H9 (cell line): Measurements from ENCODE around the gene PDHB. TPM values are rescaled to one million over a fixed set of nuclear protein-coding genes. Genes with fewer than 3 reads are reported as not detected.

Experiments used
- DNase-seq: peaks from one replicate; pipeline ENCODE4 v3.0.0-alpha.2; 2017
- H2AFZ ChIP-seq: one replicate; pipeline ENCODE4 v1.6.1; 2013; ENCODE audit warnings: mild to moderate bottlenecking, low read length, control low read depth, moderate library complexity
- H2AK5ac ChIP-seq: 2 replicates; pipeline ENCODE4 v1.6.1; 2013; ENCODE audit warnings: low read length, control low read depth, mixed read lengths; ENCODE audit not compliant: insufficient read length
- H2BK120ac ChIP-seq: one replicate; pipeline ENCODE4 v1.6.1; 2013; ENCODE audit warnings: low read depth, mild to moderate bottlenecking, low read length, control low read depth, inconsistent platforms; ENCODE audit not compliant: poor library complexity, severe bottlenecking
- H2BK12ac ChIP-seq: 2 replicates; pipeline ENCODE4 v1.6.1; 2013; ENCODE audit warnings: low read length, control low read depth, mixed read lengths, low read depth; ENCODE audit not compliant: insufficient read length
- H2BK15ac ChIP-seq: 2 replicates; pipeline ENCODE4 v1.6.1; 2013; ENCODE audit warnings: low read depth, low read length, control low read depth
- H2BK20ac ChIP-seq: one replicate; pipeline ENCODE4 v1.6.1; 2013; ENCODE audit warnings: low read depth, mild to moderate bottlenecking, low read length, control low read depth, inconsistent platforms; ENCODE audit not compliant: poor library complexity, severe bottlenecking
- H2BK5ac ChIP-seq: 2 replicates; pipeline ENCODE4 v1.6.1; 2013; ENCODE audit warnings: low read length, control low read depth, mixed read lengths; ENCODE audit not compliant: insufficient read length
- H3K14ac ChIP-seq: 2 replicates; pipeline ENCODE4 v1.6.1; 2013; ENCODE audit warnings: low read length, control low read depth; ENCODE audit not compliant: insufficient read depth
- H3K18ac ChIP-seq: 2 replicates; pipeline ENCODE4 v1.6.1; 2013; ENCODE audit warnings: low read depth, mild to moderate bottlenecking, mixed read lengths, low read length, control low read depth; ENCODE audit not compliant: insufficient read length
- H3K23ac ChIP-seq: 2 replicates; pipeline ENCODE4 v1.6.1; 2013; ENCODE audit warnings: low read length, control low read depth, mixed read lengths, low read depth; ENCODE audit not compliant: insufficient read length
- H3K23me2 ChIP-seq: 2 replicates; pipeline ENCODE4 v1.6.1; 2013; ENCODE audit warnings: low read depth, mild to moderate bottlenecking, mixed read lengths, low read length, control low read depth; ENCODE audit not compliant: insufficient read length, poor library complexity, severe bottlenecking
- H3K27ac ChIP-seq: 2 replicates; pipeline ENCODE4 v1.5.1; 2013; ENCODE audit warnings: low read length, control low read depth, mixed read lengths, low read depth; ENCODE audit not compliant: insufficient read length
- H3K27me3 ChIP-seq: 2 replicates; pipeline ENCODE4 v1.6.1; 2013; ENCODE audit warnings: low read length, control low read depth, inconsistent platforms; ENCODE audit not compliant: insufficient read depth
- H3K4ac ChIP-seq: 2 replicates; pipeline ENCODE4 v1.6.1; 2013; ENCODE audit warnings: low read depth, mild to moderate bottlenecking, control low read depth, inconsistent platforms, low read length, moderate library complexity
- H3K4me1 ChIP-seq: 2 replicates; pipeline ENCODE4 v1.6.1; 2013; ENCODE audit warnings: low read length, control low read depth, inconsistent platforms; ENCODE audit not compliant: insufficient read depth
- H3K4me2 ChIP-seq: 2 replicates; pipeline ENCODE4 v1.6.1; 2013; ENCODE audit warnings: low read length, control low read depth, mixed read lengths; ENCODE audit not compliant: insufficient read length, insufficient read depth
- H3K56ac ChIP-seq: 2 replicates; pipeline ENCODE4 v1.6.1; 2013; ENCODE audit warnings: low read depth, mild to moderate bottlenecking, mixed read lengths, low read length, control low read depth; ENCODE audit not compliant: insufficient read length
- H3K79me1 ChIP-seq: 2 replicates; pipeline ENCODE4 v1.6.1; 2013; ENCODE audit warnings: low read depth, mild to moderate bottlenecking, moderate library complexity, low read length, control low read depth, inconsistent platforms; ENCODE audit not compliant: insufficient read depth, poor library complexity, severe bottlenecking
- H3K79me2 ChIP-seq: 2 replicates; pipeline ENCODE4 v1.6.1; 2013; ENCODE audit warnings: low read length, control low read depth, inconsistent platforms; ENCODE audit not compliant: insufficient read depth
- H3K9ac ChIP-seq: 2 replicates; pipeline ENCODE4 v1.6.1; 2013; ENCODE audit warnings: low read length, control low read depth, mixed read lengths; ENCODE audit not compliant: insufficient read length; ENCODE audit errors: extremely low read depth
- H3K9me3 ChIP-seq: one replicate; pipeline ENCODE4 v1.6.1; 2013; ENCODE audit warnings: low read depth, low read length, inconsistent platforms; ENCODE audit not compliant: control insufficient read depth
- H3T11ph ChIP-seq: one replicate; pipeline ENCODE4 v1.6.1; 2013; ENCODE audit warnings: mild to moderate bottlenecking, low read length, control low read depth, inconsistent platforms
- H4K20me1 ChIP-seq: one replicate; pipeline ENCODE4 v1.6.1; 2013; ENCODE audit not compliant: control insufficient read depth, insufficient read length, insufficient read depth
- H4K5ac ChIP-seq: 2 replicates; pipeline ENCODE4 v1.6.1; 2013; ENCODE audit warnings: low read depth, mild to moderate bottlenecking, mixed read lengths, low read length, control low read depth; ENCODE audit not compliant: insufficient read length
- H4K8ac ChIP-seq: replicated peaks from 2 replicates; pipeline ENCODE4 v1.6.1; 2013; ENCODE audit warnings: low read length, control low read depth, mixed read lengths, low read depth; ENCODE audit not compliant: insufficient read length
- H4K91ac ChIP-seq: 2 replicates; pipeline ENCODE4 v1.6.1; 2013; ENCODE audit warnings: low read depth, mild to moderate bottlenecking, moderate library complexity, mixed read lengths, low read length, control low read depth; ENCODE audit not compliant: insufficient read length
- H3K27ac Mint-ChIP-seq, 3 experiments: 2 replicates in 2 of 3; 3 replicates in 1 of 3; pipeline ENCODE4 v1.8.0; 2020 to 2021; ENCODE audit warnings: mixed read lengths in 3 of 3, mild to moderate bottlenecking in 1 of 3, moderate library complexity in 1 of 3
- H3K27me3 Mint-ChIP-seq: 2 replicates; pipeline ENCODE4 v1.8.0; 2021; ENCODE audit warnings: low read depth, mild to moderate bottlenecking, moderate library complexity, mixed read lengths
- H3K36me3 Mint-ChIP-seq, 3 experiments: 2 replicates in 2 of 3; 3 replicates in 1 of 3; pipeline ENCODE4 v1.8.0; 2020 to 2021; ENCODE audit warnings: low read depth in 3 of 3, mixed read lengths in 3 of 3; ENCODE audit not compliant: insufficient read depth in 1 of 3
- H3K4me1 Mint-ChIP-seq, 2 experiments: 2 replicates each; pipeline ENCODE4 v1.8.0; 2020; ENCODE audit warnings: mixed read lengths in 2 of 2
- H3K4me3 Mint-ChIP-seq, 2 experiments: 2 replicates in 1 of 2; 3 replicates in 1 of 2; pipeline ENCODE4 v1.8.0; 2020 to 2021; ENCODE audit warnings: mild to moderate bottlenecking in 2 of 2, mixed read lengths in 2 of 2, moderate library complexity in 1 of 2
- H3K9me3 Mint-ChIP-seq, 2 experiments: 2 replicates in 1 of 2; 3 replicates in 1 of 2; pipeline ENCODE4 v1.8.0; 2020; ENCODE audit warnings: mild to moderate bottlenecking in 2 of 2, mixed read lengths in 2 of 2, moderate library complexity in 1 of 2
- WGBS: extraction: QIAGEN DNeasy Blood & Tissue Kit; methylation state at CpG from one replicate; pipeline ENCODE4 v1.1.7; 2013; ENCODE audit warnings: missing lambda C conversion rate, low lambda C conversion rate, mixed read lengths; ENCODE audit not compliant: insufficient read length; ENCODE audit errors: extremely low coverage; 5-methylcytosine and 5-hydroxymethylcytosine counted together
- total RNA-seq: library from RNA; stranded (reverse); gene quantifications from 2 replicates; pipeline ENCODE4 v1.2.1, GENCODE V29; 2021
- TF ChIP-seq, protein P1 (sequence below): fragments of 200-600 bp; sonication (generic); conservative IDR thresholded peaks from 3 replicates; pipeline ENCODE4 v1.8.0; 2021; ENCODE audit warnings: antibody characterized with exemption, mild to moderate bottlenecking

Gene PDHB
- total RNA-seq, 1 experiment from 2014 or later: 132 TPM

DNA sequence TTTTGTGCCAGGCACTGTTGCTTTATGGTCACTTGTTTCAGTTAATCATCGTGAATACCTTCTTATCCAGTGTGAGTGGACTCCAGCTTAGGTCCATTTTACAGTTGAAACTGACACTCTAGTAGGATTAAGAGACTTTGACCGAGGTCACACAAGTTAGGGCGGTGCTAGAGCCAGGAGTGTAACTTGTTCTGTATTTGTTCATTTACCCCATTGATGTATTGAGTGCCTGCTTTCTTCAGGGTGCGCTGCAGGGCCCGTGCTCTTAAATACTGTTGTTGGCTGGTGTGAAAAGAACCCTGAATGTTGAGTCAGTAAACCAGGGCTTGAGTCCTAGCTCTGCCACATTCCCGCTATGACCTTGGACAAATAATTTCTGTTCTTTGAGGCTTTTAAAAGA lies 15.4 kb downstream of the PDHB start:
- Mint-ChIP-seq H3K36me3 (peaks cover 0 to 4% (median 2%) of the 10 kb centered on the region in 3 experiments; a peak in 3 of 7 replicates), H3K27me3 (no peaks in the 10 kb centered on the region), H3K27ac (peak overlapping the region in 1 of 3 experiments; percentile 66; a peak in 1 of 7 replicates), H3K4me3 (no peak overlapping the region), H3K9me3 (no peaks in the 10 kb centered on the region), H3K4me1 (peaks cover 11 to 20% of the 10 kb centered on the region in 2 experiments)
- no peak overlapping the region for H4K8ac ChIP-seq
- H3K18ac ChIP-seq: no peak overlapping the region
- H2BK20ac ChIP-seq: no peak overlapping the region
- WGBS: no CpG with 5 or more reads among the region's 6 CpGs
- no peak for DNase-seq
- no peak overlapping the region for H3K56ac ChIP-seq
- no peaks in the 10 kb centered on the region for H3K79me2 ChIP-seq
- H4K91ac ChIP-seq: no peak overlapping the region
- H2BK12ac ChIP-seq: no peak overlapping the region
- H3K23me2 ChIP-seq: no peaks in the 10 kb centered on the region
- H2BK15ac ChIP-seq: no peak overlapping the region
- H3K4ac ChIP-seq: no peak overlapping the region
- no peaks in the 10 kb centered on the region for H3K9me3 ChIP-seq
- H3T11ph ChIP-seq: no peak overlapping the region
- no peaks in the 10 kb centered on the region for H3K27me3 ChIP-seq
- H3K23ac ChIP-seq: no peak overlapping the region
- no peak overlapping the region for H3K14ac ChIP-seq
- H3K79me1 ChIP-seq: no peaks in the 10 kb centered on the region
- no peak overlapping the region for H2AFZ ChIP-seq
- no peak overlapping the region for H3K4me2 ChIP-seq
- no peak overlapping the region for H3K27ac ChIP-seq
- H3K4me1 ChIP-seq: no peaks in the 10 kb centered on the region
- no peak overlapping the region for H2BK5ac ChIP-seq
- H2BK120ac ChIP-seq: no peak overlapping the region
- H4K20me1 ChIP-seq: no peaks in the 10 kb centered on the region
- H4K5ac ChIP-seq: no peak overlapping the region
- TF ChIP-seq, protein P1, sequence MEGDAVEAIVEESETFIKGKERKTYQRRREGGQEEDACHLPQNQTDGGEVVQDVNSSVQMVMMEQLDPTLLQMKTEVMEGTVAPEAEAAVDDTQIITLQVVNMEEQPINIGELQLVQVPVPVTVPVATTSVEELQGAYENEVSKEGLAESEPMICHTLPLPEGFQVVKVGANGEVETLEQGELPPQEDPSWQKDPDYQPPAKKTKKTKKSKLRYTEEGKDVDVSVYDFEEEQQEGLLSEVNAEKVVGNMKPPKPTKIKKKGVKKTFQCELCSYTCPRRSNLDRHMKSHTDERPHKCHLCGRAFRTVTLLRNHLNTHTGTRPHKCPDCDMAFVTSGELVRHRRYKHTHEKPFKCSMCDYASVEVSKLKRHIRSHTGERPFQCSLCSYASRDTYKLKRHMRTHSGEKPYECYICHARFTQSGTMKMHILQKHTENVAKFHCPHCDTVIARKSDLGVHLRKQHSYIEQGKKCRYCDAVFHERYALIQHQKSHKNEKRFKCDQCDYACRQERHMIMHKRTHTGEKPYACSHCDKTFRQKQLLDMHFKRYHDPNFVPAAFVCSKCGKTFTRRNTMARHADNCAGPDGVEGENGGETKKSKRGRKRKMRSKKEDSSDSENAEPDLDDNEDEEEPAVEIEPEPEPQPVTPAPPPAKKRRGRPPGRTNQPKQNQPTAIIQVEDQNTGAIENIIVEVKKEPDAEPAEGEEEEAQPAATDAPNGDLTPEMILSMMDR: no peak
- H3K9ac ChIP-seq: no peak overlapping the region
- no peak overlapping the region for H2AK5ac ChIP-seq
